NCI-H526 treated with DMSO at 0.1 percent for 48 hours (cell line): Measurements from ENCODE around the gene GUK1.
"Not testable (repeated sequence)": the region's sequence is repeated elsewhere in the genome, so short reads cannot be mapped to it uniquely, and the experiment has no call there.

ENCODE experiments used
- DNase-seq: peaks from one replicate; lab custom pipeline; 2025; lab: John Stamatoyannopoulos, UW

The GUK1 gene

GRCh38 chr1:228177721-228178710, 37.9 kb downstream of the GUK1 start:
- DNase-seq: no peak

- DNase-seq: no peak
Observed at GRCh38 chr1:228178737-228179684, 38.9 kb downstream of the GUK1 start.

GRCh38 chr1:228180271-228180958, 40.3 kb downstream of the GUK1 start:
- no peak for DNase-seq

- no peak for DNase-seq
Observed at GRCh38 chr1:228180959-228181644, 41.0 kb downstream of the GUK1 start.

- no peak for DNase-seq
Observed at GRCh38 chr1:228181645-228182034, 41.6 kb downstream of the GUK1 start.

- DNase-seq: no peak
Observed at GRCh38 chr1:228182296-228183030, 42.4 kb downstream of the GUK1 start.

GRCh38 chr1:228184152-228184551, 44.1 kb downstream of the GUK1 start:
- no peak for DNase-seq

- DNase-seq: no peak
Observed at GRCh38 chr1:228185641-228185965, 45.5 kb downstream of the GUK1 start.

- not testable (repeated sequence) for DNase-seq
Observed at GRCh38 chr1:228188249-228188648, 48.2 kb downstream of the GUK1 start.

- no peak for DNase-seq
Observed at GRCh38 chr1:228190182-228190581, 50.1 kb downstream of the GUK1 start.

- DNase-seq: no peak
Observed at GRCh38 chr1:228190778-228191177, 50.7 kb downstream of the GUK1 start.

- DNase-seq: no peak
Observed at GRCh38 chr1:228194436-228194835, 54.4 kb downstream of the GUK1 start.

- DNase-seq: no peak
Observed at GRCh38 chr1:228194921-228195812, 55.1 kb downstream of the GUK1 start.

GRCh38 chr1:228197555-228198147, 57.6 kb downstream of the GUK1 start:
- DNase-seq: no peak
